ENCODE results near the gene MARCKS.

MARCKS gene

DNA sequence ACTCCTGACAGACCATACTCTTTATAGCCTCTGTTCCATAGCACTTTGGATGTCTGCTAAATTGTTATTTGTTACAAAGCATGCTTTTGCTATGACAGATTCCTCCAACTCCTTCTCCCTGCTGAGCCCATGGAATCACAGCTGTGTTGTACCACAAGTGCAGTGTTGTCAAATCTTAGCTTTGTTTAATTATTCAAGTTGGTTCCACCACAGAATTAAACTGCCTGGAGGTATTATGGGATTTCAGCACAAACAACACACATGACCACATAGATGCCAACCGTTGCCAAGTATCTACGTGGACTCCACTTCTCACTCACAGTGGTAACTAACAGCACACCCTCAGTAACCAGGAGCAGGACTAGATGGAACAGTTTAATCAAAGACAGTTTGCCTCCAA, 32.7 kb upstream of the MARCKS start:
- H4K8ac ChIP-seq (ENCODE audit: low read length) = no peak overlapping the region
- DNase-seq = no peak
- no peaks in the 10 kb centered on the region for H3K9me3 ChIP-seq (ENCODE audit: control insufficient read depth, low read length)
- no peak overlapping the region for H2BK5ac ChIP-seq (ENCODE audit: low read depth, low read length, poor library complexity, severe bottlenecking)
- H2AK5ac ChIP-seq (ENCODE audit: low read length, severe bottlenecking) = no peak overlapping the region
- H2BK15ac ChIP-seq (ENCODE audit: low read depth, poor library complexity, severe bottlenecking) = no peak overlapping the region
- no peaks in the 10 kb centered on the region for H3K36me3 ChIP-seq (ENCODE audit: control insufficient read depth in 1 of 2, insufficient read depth in 2 of 2, low read depth in 1 of 2, low read length in 2 of 2)
- H3K4me1 ChIP-seq (ENCODE audit: control insufficient read depth, insufficient read depth, low read depth, low read length) = no peaks in the 10 kb centered on the region
- no peaks in the 10 kb centered on the region for H3K27me3 ChIP-seq (ENCODE audit: control insufficient read depth in 1 of 2, insufficient read depth in 1 of 2, low read length in 2 of 2)
- no peak overlapping the region for H3K9ac ChIP-seq (ENCODE audit: low read length)
- no peak overlapping the region for H3K27ac ChIP-seq (ENCODE audit: low read length, poor library complexity, severe bottlenecking)
- H2BK120ac ChIP-seq (ENCODE audit: low read depth, low read length) = no peak overlapping the region
- no peak overlapping the region for H4K91ac ChIP-seq (ENCODE audit: low read length)
- no peak overlapping the region for H2AFZ ChIP-seq (ENCODE audit: low read depth, low read length)
- no peaks in the 10 kb centered on the region for H3K79me1 ChIP-seq (replicated peaks; ENCODE audit: low read length, poor library complexity, severe bottlenecking)
- no peak overlapping the region for H3K14ac ChIP-seq (ENCODE audit: low read length in 2 of 2)
- H2BK12ac ChIP-seq (ENCODE audit: low read length in 2 of 2) = peak overlapping the region in 1 of 2 experiments; percentile 3
- H3K4ac ChIP-seq (ENCODE audit: low read depth in 1 of 2, low read length in 2 of 2) = no peak overlapping the region
- 91% methylated on average over 2 of the region's 2 CpGs for WGBS
- no peak overlapping the region for H3K23ac ChIP-seq (ENCODE audit: low read length in 2 of 2)
- H3K4me3 ChIP-seq (ENCODE audit: insufficient read depth in 1 of 2, low read depth in 1 of 2, low read length in 2 of 2) = no peak overlapping the region
- no peak overlapping the region for H3K18ac ChIP-seq (ENCODE audit: low read depth in 1 of 2, low read length in 2 of 2)
- H3K4me2 ChIP-seq (ENCODE audit: low read length, poor library complexity, severe bottlenecking) = no peak overlapping the region

DNA sequence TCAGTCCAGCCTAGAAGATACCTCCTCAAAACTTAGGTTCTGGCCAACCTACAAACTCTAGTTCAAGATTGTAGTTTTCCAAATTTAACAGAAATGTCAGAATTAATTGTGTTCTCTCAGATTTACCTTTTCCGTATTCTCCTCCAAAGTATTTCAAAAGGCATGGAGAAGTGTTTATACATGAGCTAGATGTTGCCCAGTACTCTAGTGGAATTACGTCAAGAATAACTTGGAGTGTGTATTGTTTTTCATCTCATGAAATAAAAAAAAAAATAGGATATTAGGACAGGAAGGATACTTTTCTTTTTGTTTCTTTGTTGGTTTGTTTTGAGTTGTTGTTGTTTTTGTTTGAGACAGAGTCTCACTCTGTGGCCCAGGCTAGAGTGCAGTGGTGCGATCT, 32.3 kb upstream of the MARCKS start:
- H3K27ac ChIP-seq (ENCODE audit: low read length, poor library complexity, severe bottlenecking) = no peak overlapping the region
- H3K4me1 ChIP-seq (ENCODE audit: control insufficient read depth, insufficient read depth, low read depth, low read length) = no peaks in the 10 kb centered on the region
- no peak overlapping the region for H3K14ac ChIP-seq (ENCODE audit: low read length in 2 of 2)
- no peak overlapping the region for H2AK5ac ChIP-seq (ENCODE audit: low read length, severe bottlenecking)
- H3K23ac ChIP-seq (ENCODE audit: low read length in 2 of 2) = no peak overlapping the region
- no peak overlapping the region for H2BK5ac ChIP-seq (ENCODE audit: low read depth, low read length, poor library complexity, severe bottlenecking)
- no peak overlapping the region for H4K91ac ChIP-seq (ENCODE audit: low read length)
- 97% methylated on average over 3 of the region's 3 CpGs for WGBS
- H3K4ac ChIP-seq (ENCODE audit: low read depth in 1 of 2, low read length in 2 of 2) = no peak overlapping the region
- H3K9ac ChIP-seq (ENCODE audit: low read length) = no peak overlapping the region
- H2BK12ac ChIP-seq (ENCODE audit: low read length in 2 of 2) = no peak overlapping the region
- H3K4me3 ChIP-seq (ENCODE audit: insufficient read depth in 1 of 2, low read depth in 1 of 2, low read length in 2 of 2) = no peak overlapping the region
- H3K18ac ChIP-seq (ENCODE audit: low read depth in 1 of 2, low read length in 2 of 2) = no peak overlapping the region
- H3K79me1 ChIP-seq (replicated peaks; ENCODE audit: low read length, poor library complexity, severe bottlenecking) = no peaks in the 10 kb centered on the region
- H2AFZ ChIP-seq (ENCODE audit: low read depth, low read length) = no peak overlapping the region
- no peak overlapping the region for H2BK120ac ChIP-seq (ENCODE audit: low read depth, low read length)
- H3K27me3 ChIP-seq (ENCODE audit: control insufficient read depth in 1 of 2, insufficient read depth in 1 of 2, low read length in 2 of 2) = no peaks in the 10 kb centered on the region
- no peak overlapping the region for H2BK15ac ChIP-seq (ENCODE audit: low read depth, poor library complexity, severe bottlenecking)
- no peak overlapping the region for H3K4me2 ChIP-seq (ENCODE audit: low read length, poor library complexity, severe bottlenecking)
- no peak for DNase-seq
- H3K36me3 ChIP-seq (ENCODE audit: control insufficient read depth in 1 of 2, insufficient read depth in 2 of 2, low read depth in 1 of 2, low read length in 2 of 2) = no peaks in the 10 kb centered on the region
- no peaks in the 10 kb centered on the region for H3K9me3 ChIP-seq (ENCODE audit: control insufficient read depth, low read length)
- no peak overlapping the region for H4K8ac ChIP-seq (ENCODE audit: low read length)

DNA sequence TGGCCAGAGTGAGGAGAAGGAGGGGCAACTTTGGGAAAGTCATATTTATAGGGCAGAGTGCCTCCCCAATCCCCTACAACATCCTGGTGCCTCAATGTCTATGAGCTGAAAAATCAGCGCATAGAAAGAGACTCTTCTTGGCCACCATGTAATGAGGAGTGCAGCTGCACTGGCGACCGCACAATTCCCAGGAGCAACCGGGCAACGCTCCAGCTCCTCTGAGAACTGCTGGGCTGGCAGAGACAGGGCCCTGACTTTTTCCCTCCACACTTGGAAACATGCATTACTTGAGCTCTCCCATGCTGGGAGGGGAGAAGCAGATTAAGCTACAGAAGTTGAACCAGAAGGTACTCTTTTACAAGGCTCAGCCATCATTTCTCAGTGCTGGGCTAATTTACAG, 31.4 kb upstream of the MARCKS start:
- no peak overlapping the region for H2BK5ac ChIP-seq (ENCODE audit: low read depth, low read length, poor library complexity, severe bottlenecking)
- H3K9ac ChIP-seq (ENCODE audit: low read length) = peak overlapping the region; percentile 5
- no peak overlapping the region for H3K14ac ChIP-seq (ENCODE audit: low read length in 2 of 2)
- DNase-seq = no peak
- H4K91ac ChIP-seq (ENCODE audit: low read length) = no peak overlapping the region
- no peak overlapping the region for H2AFZ ChIP-seq (ENCODE audit: low read depth, low read length)
- H3K4me1 ChIP-seq (ENCODE audit: control insufficient read depth, insufficient read depth, low read depth, low read length) = no peaks in the 10 kb centered on the region
- no peaks in the 10 kb centered on the region for H3K9me3 ChIP-seq (ENCODE audit: control insufficient read depth, low read length)
- no peak overlapping the region for H2BK15ac ChIP-seq (ENCODE audit: low read depth, poor library complexity, severe bottlenecking)
- H2AK5ac ChIP-seq (ENCODE audit: low read length, severe bottlenecking) = no peak overlapping the region
- no peaks in the 10 kb centered on the region for H3K79me1 ChIP-seq (replicated peaks; ENCODE audit: low read length, poor library complexity, severe bottlenecking)
- WGBS = 96% methylated on average over 5 of the region's 5 CpGs
- H3K23ac ChIP-seq (ENCODE audit: low read length in 2 of 2) = no peak overlapping the region
- H3K27ac ChIP-seq (ENCODE audit: low read length, poor library complexity, severe bottlenecking) = no peak overlapping the region
- no peak overlapping the region for H4K8ac ChIP-seq (ENCODE audit: low read length)
- no peaks in the 10 kb centered on the region for H3K36me3 ChIP-seq (ENCODE audit: control insufficient read depth in 1 of 2, insufficient read depth in 2 of 2, low read depth in 1 of 2, low read length in 2 of 2)
- no peak overlapping the region for H3K4me2 ChIP-seq (ENCODE audit: low read length, poor library complexity, severe bottlenecking)
- H2BK120ac ChIP-seq (ENCODE audit: low read depth, low read length) = no peak overlapping the region
- no peak overlapping the region for H3K4me3 ChIP-seq (ENCODE audit: insufficient read depth in 1 of 2, low read depth in 1 of 2, low read length in 2 of 2)
- H3K18ac ChIP-seq (ENCODE audit: low read depth in 1 of 2, low read length in 2 of 2) = no peak overlapping the region
- H3K4ac ChIP-seq (ENCODE audit: low read depth in 1 of 2, low read length in 2 of 2) = no peak overlapping the region
- no peak overlapping the region for H2BK12ac ChIP-seq (ENCODE audit: low read length in 2 of 2)
- H3K27me3 ChIP-seq (ENCODE audit: control insufficient read depth in 1 of 2, insufficient read depth in 1 of 2, low read length in 2 of 2) = no peaks in the 10 kb centered on the region

DNA sequence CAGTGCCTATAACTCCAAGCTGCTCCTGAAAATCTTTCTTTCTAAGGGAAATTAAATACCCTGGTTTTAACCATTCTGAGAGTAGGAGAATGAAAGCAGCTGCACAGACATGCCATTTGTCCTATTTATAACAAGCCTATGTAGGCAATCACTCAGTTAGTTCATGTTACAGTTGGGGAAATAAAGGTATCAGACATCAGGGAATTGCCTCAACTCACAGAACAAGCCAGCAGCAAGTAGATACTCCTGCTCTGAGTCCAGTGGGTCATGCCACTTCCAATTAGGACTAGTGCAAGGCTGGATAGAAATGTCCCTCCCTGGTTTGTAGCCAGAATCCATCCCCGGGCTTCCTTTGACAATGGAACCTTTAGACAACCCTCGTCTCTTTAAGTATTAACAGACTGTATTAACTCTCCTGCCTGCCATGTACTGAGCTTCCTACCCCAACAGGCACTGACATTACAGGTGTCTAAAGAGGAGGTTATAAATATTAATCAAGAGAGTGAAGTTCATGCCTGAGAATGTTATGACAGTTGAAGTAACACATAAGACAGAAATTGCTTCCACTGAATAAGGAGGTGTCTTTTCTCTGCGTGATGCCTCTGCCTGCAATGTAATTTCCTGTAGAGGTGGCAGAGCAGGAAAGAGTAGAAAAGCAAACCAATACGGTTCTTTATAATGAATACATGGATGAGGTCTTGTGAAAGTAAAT, 28.0 kb upstream of the MARCKS start:
- no peak overlapping the region for H2BK12ac ChIP-seq (ENCODE audit: low read length in 2 of 2)

More for the DNA sequence above, 28.0 kb upstream of the MARCKS start:
- no peak overlapping the region for H2BK5ac ChIP-seq (ENCODE audit: low read depth, low read length, poor library complexity, severe bottlenecking)
- H2BK15ac ChIP-seq (ENCODE audit: low read depth, poor library complexity, severe bottlenecking) = no peak overlapping the region
- H3K14ac ChIP-seq (ENCODE audit: low read length in 2 of 2) = no peak overlapping the region
- H3K4me3 ChIP-seq (ENCODE audit: insufficient read depth in 1 of 2, low read depth in 1 of 2, low read length in 2 of 2) = no peak overlapping the region
- H3K9me3 ChIP-seq (ENCODE audit: control insufficient read depth, low read length) = no peaks in the 10 kb centered on the region
- peak overlapping the region; percentile 4 for H3K27ac ChIP-seq (ENCODE audit: low read length, poor library complexity, severe bottlenecking)
- DNase-seq = no peak
- no peaks in the 10 kb centered on the region for H3K4me1 ChIP-seq (ENCODE audit: control insufficient read depth, insufficient read depth, low read depth, low read length)
- WGBS = 84% methylated on average over 1 of the region's 4 CpGs
- H2AK5ac ChIP-seq (ENCODE audit: low read length, severe bottlenecking) = peak overlapping the region; percentile 61
- H3K27me3 ChIP-seq (ENCODE audit: control insufficient read depth in 1 of 2, insufficient read depth in 1 of 2, low read length in 2 of 2) = no peaks in the 10 kb centered on the region
- H3K36me3 ChIP-seq (ENCODE audit: control insufficient read depth in 1 of 2, insufficient read depth in 2 of 2, low read depth in 1 of 2, low read length in 2 of 2) = no peaks in the 10 kb centered on the region
- no peak overlapping the region for H3K4ac ChIP-seq (ENCODE audit: low read depth in 1 of 2, low read length in 2 of 2)
- H4K91ac ChIP-seq (ENCODE audit: low read length) = no peak overlapping the region
- H3K79me1 ChIP-seq (replicated peaks; ENCODE audit: low read length, poor library complexity, severe bottlenecking) = no peaks in the 10 kb centered on the region
- H2AFZ ChIP-seq (ENCODE audit: low read depth, low read length) = no peak overlapping the region
- no peak overlapping the region for H3K23ac ChIP-seq (ENCODE audit: low read length in 2 of 2)
- H3K4me2 ChIP-seq (ENCODE audit: low read length, poor library complexity, severe bottlenecking) = no peak overlapping the region
- H3K18ac ChIP-seq (ENCODE audit: low read depth in 1 of 2, low read length in 2 of 2) = no peak overlapping the region
- no peak overlapping the region for H4K8ac ChIP-seq (ENCODE audit: low read length)
- no peak overlapping the region for H3K9ac ChIP-seq (ENCODE audit: low read length)
- no peak overlapping the region for H2BK120ac ChIP-seq (ENCODE audit: low read depth, low read length)
